IMR-90 (cell line): ENCODE results near the gene METTL17. TPM values are rescaled to one million over a fixed set of nuclear protein-coding genes. Genes with fewer than 3 reads are reported as not detected.

Experiments used
- ATAC-seq: fragments of 200-7000 bp; cut with Tn5 transposase; 2 replicates; pipeline ENCODE4 v1.9.1; 2020; ENCODE audit warnings: low read depth, mild to moderate bottlenecking, moderate library complexity
- BruUV-seq: library from RNA; stranded (reverse); fragments of 400-500 nt; replicated peaks from 2 replicates; lab custom pipeline; 2021; lab: Mats Ljungman, UMichigan
- CTCF ChIA-PET: fragments of 300-600 bp; formaldehyde crosslinking; extraction: SDS; loops from one replicate; lab custom pipeline; 2021; ENCODE audit warnings: antibody characterized with exemption; lab: Yijun Ruan, JAX
- POLR2A ChIA-PET: fragments of 300-600 bp; sonication (Branson Sonifier 250); formaldehyde crosslinking; loops from one replicate; lab custom pipeline; 2022; ENCODE audit warnings: antibody characterized with exemption; ENCODE audit not compliant: unreplicated experiment; lab: Charles Lee
- DNase-seq: peaks from one replicate; pipeline ENCODE4 v3.0.0; 2013
- H2AFZ ChIP-seq: replicated peaks from 2 replicates; pipeline ENCODE3; 2013; ENCODE audit warnings: low read length, mild to moderate bottlenecking; ENCODE audit not compliant: poor library complexity
- H2AK5ac ChIP-seq: 2 replicates; pipeline ENCODE4 v1.6.1; 2013; ENCODE audit warnings: low read depth, low read length, inconsistent platforms
- H2AK9ac ChIP-seq: replicated peaks from 2 replicates; pipeline ENCODE3; 2013; ENCODE audit warnings: mild to moderate bottlenecking, low read depth, low read length, moderate library complexity; ENCODE audit not compliant: poor library complexity
- H2BK120ac ChIP-seq: 2 replicates; pipeline ENCODE4 v1.6.1; 2013; ENCODE audit warnings: low read depth, low read length, inconsistent platforms
- H2BK15ac ChIP-seq: 3 replicates; pipeline ENCODE4 v1.6.1; 2013; ENCODE audit warnings: low read depth, low read length, inconsistent platforms
- H2BK20ac ChIP-seq: 2 replicates; pipeline ENCODE4 v1.6.1; 2013; ENCODE audit warnings: low read depth, mild to moderate bottlenecking, inconsistent platforms, low read length, moderate library complexity
- H2BK5ac ChIP-seq: 2 replicates; pipeline ENCODE4 v1.6.1; 2013; ENCODE audit warnings: mild to moderate bottlenecking, low read depth, low read length, inconsistent platforms; ENCODE audit not compliant: poor library complexity, severe bottlenecking
- H3K14ac ChIP-seq: replicated peaks from 2 replicates; pipeline ENCODE4 v1.6.1; 2013; ENCODE audit warnings: low read depth, low read length, inconsistent platforms
- H3K18ac ChIP-seq: 2 replicates; pipeline ENCODE4 v1.6.1; 2013; ENCODE audit warnings: low read depth, low read length, control low read depth
- H3K23ac ChIP-seq: 2 replicates; pipeline ENCODE4 v1.6.1; 2013; ENCODE audit warnings: low read depth, low read length, inconsistent platforms
- H3K27ac ChIP-seq: 2 replicates; pipeline ENCODE4 v1.5.1; 2013; ENCODE audit warnings: mild to moderate bottlenecking, control low read depth, low read length; ENCODE audit not compliant: insufficient read depth
- H3K27me3 ChIP-seq: 2 replicates; pipeline ENCODE4 v1.6.1; 2013; ENCODE audit warnings: low read length; ENCODE audit not compliant: control insufficient read depth, insufficient read depth
- H3K36me3 ChIP-seq: 2 replicates; pipeline ENCODE4 v1.6.1; 2013; ENCODE audit warnings: low read length, mixed read lengths; ENCODE audit not compliant: control insufficient read depth, insufficient read depth
- H3K4ac ChIP-seq: 2 replicates; pipeline ENCODE4 v1.6.1; 2013; ENCODE audit warnings: low read depth, low read length, inconsistent platforms
- H3K4me1 ChIP-seq: 2 replicates; pipeline ENCODE4 v1.6.1; 2013; ENCODE audit warnings: low read length, mixed read lengths; ENCODE audit not compliant: control insufficient read depth, insufficient read depth
- H3K4me2 ChIP-seq: 2 replicates; pipeline ENCODE4 v1.6.1; 2013; ENCODE audit warnings: low read depth, mild to moderate bottlenecking, control low read depth, low read length, moderate library complexity
- H3K4me3 ChIP-seq: 2 replicates; pipeline ENCODE4 v1.5.1; 2013; ENCODE audit warnings: low read depth, mild to moderate bottlenecking, control low read depth, low read length, moderate library complexity; ENCODE audit not compliant: insufficient read depth
- H3K56ac ChIP-seq: 2 replicates; pipeline ENCODE4 v1.6.1; 2013; ENCODE audit warnings: low read length, inconsistent platforms; ENCODE audit not compliant: insufficient read depth; ENCODE audit errors: extremely low read depth
- H3K79me1 ChIP-seq, 2 experiments: 2 replicates each; pipeline ENCODE4 v1.6.1; 2013; ENCODE audit warnings: low read length in 2 of 2, inconsistent platforms in 1 of 2, low read depth in 1 of 2
- H3K9ac ChIP-seq: 2 replicates; pipeline ENCODE4 v1.6.1; 2013; ENCODE audit warnings: low read depth, low read length, control low read depth
- H3K9me1 ChIP-seq: 2 replicates; pipeline ENCODE4 v1.6.1; 2013; ENCODE audit warnings: low read length, inconsistent platforms; ENCODE audit not compliant: insufficient read depth
- H3K9me3 ChIP-seq: 2 replicates; pipeline ENCODE4 v1.6.1; 2013; ENCODE audit warnings: low read length; ENCODE audit not compliant: control insufficient read depth, insufficient read depth
- H4K20me1 ChIP-seq: 2 replicates; pipeline ENCODE4 v1.6.1; 2013; ENCODE audit warnings: low read length, inconsistent platforms; ENCODE audit not compliant: insufficient read depth
- H4K5ac ChIP-seq: 2 replicates; pipeline ENCODE4 v1.6.1; 2013; ENCODE audit warnings: mild to moderate bottlenecking, low read depth, low read length, control low read depth
- H4K8ac ChIP-seq, 2 experiments: 2 replicates each; pipeline ENCODE4 v1.6.1; 2013; ENCODE audit warnings: low read depth in 2 of 2, low read length in 2 of 2, control low read depth in 1 of 2, inconsistent platforms in 1 of 2
- H4K91ac ChIP-seq: 2 replicates; pipeline ENCODE4 v1.6.1; 2013; ENCODE audit warnings: low read depth, low read length, inconsistent platforms; ENCODE audit not compliant: insufficient read depth
- CEBPB ChIP-seq: IDR thresholded peaks from 2 replicates; pipeline ENCODE4 v1.6.1; 2012; ENCODE audit warnings: low read depth, low read length, improper control_type of control experiment
- MXI1 ChIP-seq: IDR thresholded peaks from 2 replicates; pipeline ENCODE4 v1.6.1; 2012; ENCODE audit warnings: low read depth, mild to moderate bottlenecking, low read length, moderate library complexity, borderline replicate concordance
- RAD21 ChIP-seq: IDR thresholded peaks from 2 replicates; pipeline ENCODE4 v1.6.1; 2012; ENCODE audit warnings: low read length, improper control_type of control experiment
- RFX5 ChIP-seq: IDR thresholded peaks from 2 replicates; pipeline ENCODE4 v1.8.0; 2012; ENCODE audit warnings: low read depth, mild to moderate bottlenecking, low read length, moderate library complexity
- WGBS, 2 experiments: methylation state at CpG; one replicate each; pipeline versions ENCODE4 v1.1.5 to v1.1.7; 2013; ENCODE audit warnings: missing lambda C conversion rate in 2 of 2; ENCODE audit not compliant: insufficient read length in 1 of 2; ENCODE audit errors: extremely low coverage in 2 of 2; 5-methylcytosine and 5-hydroxymethylcytosine counted together
- dilution Hi-C: fragments of 300-500 bp; cut with HindIII; formaldehyde crosslinking; loops from one replicate; pipeline ENCODE4 v1.14.3; 2018; ENCODE audit warnings: low sequenced_read_pairs; ENCODE audit not compliant: unreplicated experiment
- in situ Hi-C: fragments of 300-500 bp; cut with MboI; formaldehyde crosslinking; loops from 3 replicates; pipeline ENCODE4 v1.14.3; 2019; ENCODE audit warnings: low sequenced_read_pairs, inconsistent platforms, mixed read lengths
- intact Hi-C: fragments of 100-400 bp; cut with micrococcal nuclease; formaldehyde crosslinking; loops from 2 replicates; pipeline ENCODE4 v1.10.0; 2022
- polyA plus RNA-seq, 3 experiments: library from polyadenylated mRNA; depleted of rRNA; stranded (reverse); fragments of >200 nt; gene quantifications; 2 replicates each; pipeline ENCODE4 v1.2.3, GENCODE V29; 2012; ENCODE audit warnings: low replicate concordance in 1 of 3
- total RNA-seq: library from RNA; depleted of rRNA; stranded (reverse); fragments of >200 nt; gene quantifications from 2 replicates; pipeline ENCODE4 v1.2.3, GENCODE V29; 2012

METTL17 gene
- total and polyA plus RNA-seq, 2 of the 4 experiments (the other 2 are of a cell fraction), result 32.8 to 69.7 TPM

DNA sequence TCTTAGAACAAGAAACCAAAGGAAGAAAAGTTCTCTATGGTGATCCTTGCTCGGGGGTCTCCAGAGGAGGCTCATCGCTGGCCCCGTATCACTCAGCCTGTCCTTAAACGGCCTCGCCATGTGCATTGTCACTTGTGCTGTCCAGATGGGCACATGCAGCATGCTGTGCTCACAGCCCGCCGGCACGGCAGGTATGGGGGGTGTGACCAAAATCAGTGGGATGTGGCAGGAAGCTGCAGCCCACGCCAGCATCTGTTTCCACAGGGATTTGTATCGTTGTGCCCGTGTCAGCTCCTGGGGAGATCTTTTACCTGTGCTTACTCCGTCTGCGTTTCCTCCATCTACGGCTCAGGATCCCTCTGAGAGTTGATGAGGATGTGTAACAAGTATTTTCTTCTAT lies 6.7 kb downstream of the METTL17 start:
- Histone ChIP-seq H3K18ac (no peak overlapping the region), H3K56ac (no peak overlapping the region), H2BK120ac (no peak overlapping the region), H2AFZ (no peak overlapping the region), H2AK5ac (no peak overlapping the region), H3K9me1 (no peaks in the 10 kb centered on the region), H4K5ac (no peak overlapping the region), H3K4ac (no peak overlapping the region), H3K4me2 (no peak overlapping the region), H2BK15ac (no peak overlapping the region), H2AK9ac (no peak overlapping the region), H3K4me3 (no peak overlapping the region), H2BK5ac (no peak overlapping the region), H3K9me3 (no peaks in the 10 kb centered on the region), H3K4me1 (peaks cover 3% of the 10 kb centered on the region), H3K79me1 (peaks cover 0 to 10% of the 10 kb centered on the region in 2 experiments; a peak in 3 of 4 replicates), H3K27me3 (no peaks in the 10 kb centered on the region; the same call in 1 of the 2 replicates), H4K8ac (no peak overlapping the region), H3K23ac (no peak overlapping the region), H3K36me3 (peaks cover 31% of the 10 kb centered on the region), H4K91ac (no peak overlapping the region), H3K27ac (no peak overlapping the region), H2BK20ac (no peak overlapping the region), H4K20me1 (no peaks in the 10 kb centered on the region), H3K14ac (no peak overlapping the region), H3K9ac (no peak overlapping the region)
- 100% methylated on average over 1 of the region's 14 CpGs; no CpG with 5 or more reads in 1 of the 2 experiments for WGBS, 2 experiments
- ATAC-seq, result no peak
- ChIA-PET POLR2A (no interaction called here), CTCF (no interaction called here)
- dilution Hi-C loops, result no loop called here
- BruUV-seq, result no TSS peak
- DNase-seq, result no peak
- in situ Hi-C loops, result loop anchor here (25.0 kb wide), 1 partner anchor 659 kb away; the partner anchor contains the start of genes CCNB1IP1 and PARP2
- TF ChIP-seq MXI1 (no peak), CEBPB (no peak), RAD21 (no peak), RFX5 (no peak)
- intact Hi-C loops, result no loop called here
